ENCODE results near the gene CMPK2.
A peak's percentile ranks its signal among the peaks of the same experiment; 100 is the strongest.

The CMPK2 gene

GRCh38 chr2:6885551-6885950, 19.8 kb upstream of the CMPK2 start:
- POLR2A ChIA-PET: no interaction called here
- no peak overlapping the region for H3K27ac ChIP-seq (ENCODE audit: extremely low read depth, low read depth, low read length)

GRCh38 chr2:6883448-6884122, 17.9 kb upstream of the CMPK2 start:
- POLR2A ChIA-PET: no interaction called here
- Histone ChIP-seq H3K36me3 (ENCODE audit: control insufficient read depth in 2 of 2, insufficient read depth in 1 of 2, low read length in 2 of 2) (no peaks in the 10 kb centered on the region), H3K9me3 (ENCODE audit: control insufficient read depth, insufficient read depth, low read depth, low read length) (no peaks in the 10 kb centered on the region), H3K4me1 (ENCODE audit: control insufficient read depth, insufficient read depth, low read length) (no peaks in the 10 kb centered on the region), H3K27ac (ENCODE audit: extremely low read depth, low read depth, low read length) (no peak overlapping the region), H3K4me3 (ENCODE audit: low read depth, low read length) (no peak overlapping the region)
- CTCF ChIA-PET: interaction anchor here (0.6 kb wide), 1 partner anchor 161 kb away, joined by 4 read pairs; no protein-coding TSS in a partner anchor
- TF ChIP-seq WT1 (tag by site-specific recombination; IDR thresholded peaks at IDR 0.05) (peak; percentile 93), ZBTB1 (tag by site-specific recombination; IDR thresholded peaks at IDR 0.05) (no peak), ZIC2 (tag by site-specific recombination; IDR thresholded peaks at IDR 0.05) (peak; percentile 79), PRDM6 (tag by site-specific recombination; IDR thresholded peaks at IDR 0.05) (peak; percentile 77), FEZF1 (tag by site-specific recombination; IDR thresholded peaks at IDR 0.05) (peak; percentile 71), ZNF132 (tag by site-specific recombination; IDR thresholded peaks at IDR 0.05; ENCODE audit: borderline replicate concordance) (no peak)

More at GRCh38 chr2:6885551-6885950, 19.8 kb upstream of the CMPK2 start:
- Histone ChIP-seq H3K4me1 (ENCODE audit: control insufficient read depth, insufficient read depth, low read length) (no peaks in the 10 kb centered on the region), H3K9me3 (ENCODE audit: control insufficient read depth, insufficient read depth, low read depth, low read length) (no peaks in the 10 kb centered on the region), H3K4me3 (ENCODE audit: low read depth, low read length) (no peak overlapping the region), H3K36me3 (ENCODE audit: control insufficient read depth in 2 of 2, insufficient read depth in 1 of 2, low read length in 2 of 2) (no peaks in the 10 kb centered on the region)
- TF ChIP-seq ZNF830 (tag by site-specific recombination; IDR thresholded peaks at IDR 0.05; ENCODE audit: low read depth) (no peak), ZNF404 (tag by site-specific recombination; IDR thresholded peaks at IDR 0.05) (no peak), ZNF155 (tag by site-specific recombination; IDR thresholded peaks at IDR 0.05) (no peak), ZNF785 (tag by site-specific recombination; IDR thresholded peaks at IDR 0.05) (no peak), HOXD13 (CRISPR knock-in tag; IDR thresholded peaks at IDR 0.05; ENCODE audit: borderline replicate concordance) (no peak), ZFP41 (tag by site-specific recombination; IDR thresholded peaks at IDR 0.05; ENCODE audit: borderline replicate concordance) (no peak), MZF1 (tag by site-specific recombination; IDR thresholded peaks at IDR 0.05; ENCODE audit: borderline replicate concordance) (no peak), KLF17 (tag by site-specific recombination; IDR thresholded peaks at IDR 0.05) (no peak), ZNF449 (tag by site-specific recombination; IDR thresholded peaks at IDR 0.05) (no peak), ZNF658 (tag by site-specific recombination; IDR thresholded peaks at IDR 0.05) (no peak), ZNF791 (tag by site-specific recombination; IDR thresholded peaks at IDR 0.05) (no peak), ZSCAN4 (tag by site-specific recombination; IDR thresholded peaks at IDR 0.05) (no peak), ZNF549 (tag by site-specific recombination; IDR thresholded peaks at IDR 0.05) (no peak), HOXC10 (CRISPR knock-in tag; IDR thresholded peaks at IDR 0.05) (no peak)
- CTCF ChIA-PET: interaction anchor here (0.7 kb wide), 1 partner anchor 628 kb away, joined by 3 read pairs; no protein-coding TSS in a partner anchor

Measured in HEK293 (cell line).